NCI-H2107 (cell line): Measurements from ENCODE around the gene WARS2.

Experiments
- DNase-seq: peaks from one replicate; lab custom pipeline; 2025; lab: John Stamatoyannopoulos, UW

Gene WARS2

DNA sequence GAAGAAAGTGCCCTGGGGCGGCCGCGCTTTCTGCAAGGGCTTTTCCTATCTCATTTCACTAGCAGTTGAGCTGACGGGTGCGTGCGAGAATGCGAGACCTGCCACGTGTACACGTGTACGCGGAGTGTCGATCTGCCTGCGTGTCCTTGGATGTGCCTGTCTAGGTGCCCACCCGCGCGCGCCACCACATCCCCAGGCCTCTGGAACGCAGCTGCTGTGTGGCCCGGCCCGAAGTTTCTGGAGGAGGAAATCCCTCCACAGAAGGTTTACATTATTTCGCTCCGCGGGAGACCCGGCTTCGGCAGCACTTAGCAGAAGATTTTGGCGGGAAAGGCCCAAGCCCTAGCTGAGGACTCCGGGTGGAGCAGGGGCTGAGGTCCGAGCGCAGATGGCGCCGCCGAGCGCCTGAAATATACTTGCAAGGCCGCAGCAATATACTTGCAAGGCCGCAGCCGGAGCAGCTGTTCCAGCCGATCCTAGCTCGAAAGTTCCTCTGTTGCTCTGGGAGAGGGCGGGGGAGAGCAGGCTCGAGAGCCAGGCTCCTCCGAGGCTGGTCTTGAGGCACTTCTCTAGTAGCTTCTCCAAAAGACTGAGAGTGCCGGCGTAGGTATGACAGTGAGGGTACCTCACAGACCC is 156.2 kb downstream of the WARS2 start:
- DNase-seq: no peak

DNA sequence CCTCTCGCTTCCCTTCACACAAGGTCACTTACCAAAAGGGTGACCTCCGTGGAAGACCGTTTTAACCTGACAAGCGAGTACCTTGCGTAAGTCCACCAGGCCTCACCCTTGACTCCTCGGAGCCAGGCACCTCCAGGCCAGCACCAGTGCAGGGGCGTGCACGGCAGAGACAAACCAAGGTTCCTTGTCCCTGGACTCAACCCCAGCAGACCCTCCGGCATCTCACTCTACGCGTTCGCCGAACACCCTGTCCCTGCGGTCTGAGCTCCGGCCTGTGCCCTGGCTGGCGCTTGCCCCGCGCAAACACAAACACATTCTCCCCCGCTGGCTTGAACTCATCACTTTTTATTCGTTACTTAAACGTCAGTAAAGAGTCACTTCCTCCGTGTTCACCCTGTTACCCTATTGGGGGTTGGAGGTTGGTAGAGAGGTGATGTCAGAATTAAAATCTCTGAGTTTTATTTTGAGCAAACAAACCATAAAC is 156.9 kb downstream of the WARS2 start:
- no peak for DNase-seq

DNA sequence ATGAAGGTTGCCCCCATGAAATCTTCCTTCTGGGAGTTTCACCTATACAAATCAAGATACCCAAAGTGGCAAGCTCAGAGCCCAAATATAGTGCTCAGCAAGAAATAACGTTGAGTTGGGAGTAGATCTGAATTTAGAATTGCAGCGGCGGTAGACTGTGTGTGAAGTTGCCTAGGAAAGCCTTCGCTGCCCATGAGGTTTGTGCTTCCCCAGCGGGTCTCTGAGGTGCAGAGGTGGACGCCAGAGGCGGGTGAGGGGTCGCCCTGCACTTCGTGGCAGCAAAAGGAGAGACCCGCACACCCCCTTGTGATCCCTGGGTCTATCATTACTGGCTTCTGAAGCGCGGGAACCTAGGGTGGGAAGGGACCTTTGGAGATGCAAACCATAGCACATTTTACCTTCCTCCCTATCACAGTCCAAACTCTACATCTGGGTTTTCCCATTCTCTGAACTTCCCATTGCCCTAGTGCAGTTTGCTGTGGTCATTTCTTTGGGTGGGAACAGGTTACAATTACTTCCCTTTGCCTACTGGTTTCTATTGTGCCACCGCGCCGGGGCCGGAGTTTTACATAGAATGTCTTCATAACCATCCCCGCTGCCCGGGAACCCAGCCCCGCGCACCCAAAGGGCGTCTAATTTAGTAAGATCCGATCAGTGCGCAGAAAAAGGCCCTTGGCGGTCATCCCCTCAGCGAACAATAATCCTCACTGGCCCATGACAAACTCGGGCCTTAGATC is 157.5 kb downstream of the WARS2 start:
- DNase-seq: no peak

DNA sequence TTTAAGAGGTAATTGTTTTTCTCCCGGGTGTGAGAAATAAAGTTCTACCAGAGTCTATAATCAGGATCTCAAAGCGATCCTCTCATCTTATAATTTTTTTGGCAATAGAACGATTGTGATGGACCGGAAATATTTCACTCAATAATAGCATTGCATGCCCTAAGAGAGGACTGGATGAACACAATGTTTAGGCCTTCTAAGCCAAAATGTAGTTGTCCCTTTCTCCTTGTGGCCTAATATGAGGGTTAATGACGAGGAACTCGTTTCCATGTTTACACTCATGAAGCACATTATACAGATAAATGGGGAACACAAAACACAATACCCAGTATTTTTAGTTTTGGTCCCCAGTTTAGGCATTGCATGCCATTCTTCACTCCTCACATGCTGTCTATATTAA is 158.2 kb downstream of the WARS2 start:
- DNase-seq: no peak

DNA sequence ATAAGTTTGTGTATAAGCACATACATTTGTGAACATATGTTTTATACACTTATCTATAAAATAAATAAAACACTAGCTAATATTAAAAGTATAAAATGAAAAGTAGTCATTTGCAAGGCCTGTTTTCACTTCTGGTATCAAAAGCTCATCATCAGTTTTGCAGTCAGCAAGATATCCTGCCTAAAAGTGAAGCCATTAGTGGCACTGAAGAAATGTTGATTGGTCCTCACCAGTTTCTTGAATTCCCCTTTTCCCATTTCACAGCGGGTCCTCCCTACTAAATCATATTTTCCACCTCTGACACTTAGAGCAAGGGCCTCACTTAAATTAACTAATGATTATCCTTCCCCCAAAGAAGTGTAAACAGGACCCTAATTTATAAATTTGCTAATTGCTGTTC is 159.0 kb downstream of the WARS2 start:
- no peak for DNase-seq
